Left ventricle myocardium inferior (tissue), 1 donor: ENCODE results near the gene AGAP1. TPM values are rescaled to one million over a fixed set of nuclear protein-coding genes. Genes with fewer than 3 reads are reported as not detected.

Experiments used
- DNase-seq: peaks from one replicate; pipeline ENCODE4 v3.0.0-alpha.2; 2020
- H3K27ac ChIP-seq: fragments of 200-600 bp; replicated peaks from 2 replicates; pipeline ENCODE4 v1.8.0; 2021
- H3K27me3 ChIP-seq: fragments of 200-600 bp; 2 replicates; pipeline ENCODE4 v1.8.0; 2021; ENCODE audit warnings: low read depth
- H3K36me3 ChIP-seq: fragments of 200-600 bp; 2 replicates; pipeline ENCODE4 v1.8.0; 2021
- H3K4me1 ChIP-seq: fragments of 200-600 bp; 2 replicates; pipeline ENCODE4 v1.8.0; 2021
- H3K4me3 ChIP-seq: fragments of 200-600 bp; 2 replicates; pipeline ENCODE4 v1.8.0; 2021; ENCODE audit warnings: mild to moderate bottlenecking, moderate library complexity
- H3K9me3 ChIP-seq: fragments of 200-600 bp; replicated peaks from 2 replicates; pipeline ENCODE4 v1.8.0; 2021
- intact Hi-C: fragments of 100-400 bp; cut with micrococcal nuclease; formaldehyde crosslinking; loops from one replicate; pipeline ENCODE4 v1.11.0; 2022
- total RNA-seq: library from RNA; stranded (reverse); fragmentation: NEBNext Ultra II Directional; extraction: Animal tissue kit (Norgen Biotek cat#: 25700); gene quantifications from one replicate; pipeline ENCODE4 v1.2.1, GENCODE V29; 2021
- TF ChIP-seq, protein P1 (sequence below): fragments of 200-600 bp; IDR thresholded peaks from 2 replicates; pipeline ENCODE4 v1.8.0; 2021; ENCODE audit warnings: antibody characterized with exemption, mild to moderate bottlenecking, borderline replicate concordance
- donor health status: DM: no; HTN: yes; CAD: no; lungs with severe emphysema.

Gene AGAP1
- total RNA-seq, 1 donor from 2014 or later: 18.1 TPM

GRCh38 chr2:236119003-236119402, 625.2 kb downstream of the AGAP1 start:
- TF ChIP-seq, protein P1, sequence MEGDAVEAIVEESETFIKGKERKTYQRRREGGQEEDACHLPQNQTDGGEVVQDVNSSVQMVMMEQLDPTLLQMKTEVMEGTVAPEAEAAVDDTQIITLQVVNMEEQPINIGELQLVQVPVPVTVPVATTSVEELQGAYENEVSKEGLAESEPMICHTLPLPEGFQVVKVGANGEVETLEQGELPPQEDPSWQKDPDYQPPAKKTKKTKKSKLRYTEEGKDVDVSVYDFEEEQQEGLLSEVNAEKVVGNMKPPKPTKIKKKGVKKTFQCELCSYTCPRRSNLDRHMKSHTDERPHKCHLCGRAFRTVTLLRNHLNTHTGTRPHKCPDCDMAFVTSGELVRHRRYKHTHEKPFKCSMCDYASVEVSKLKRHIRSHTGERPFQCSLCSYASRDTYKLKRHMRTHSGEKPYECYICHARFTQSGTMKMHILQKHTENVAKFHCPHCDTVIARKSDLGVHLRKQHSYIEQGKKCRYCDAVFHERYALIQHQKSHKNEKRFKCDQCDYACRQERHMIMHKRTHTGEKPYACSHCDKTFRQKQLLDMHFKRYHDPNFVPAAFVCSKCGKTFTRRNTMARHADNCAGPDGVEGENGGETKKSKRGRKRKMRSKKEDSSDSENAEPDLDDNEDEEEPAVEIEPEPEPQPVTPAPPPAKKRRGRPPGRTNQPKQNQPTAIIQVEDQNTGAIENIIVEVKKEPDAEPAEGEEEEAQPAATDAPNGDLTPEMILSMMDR: no peak
- no peak overlapping the region for H3K27ac ChIP-seq
- no peak overlapping the region for H3K4me3 ChIP-seq
- intact Hi-C loops: no loop called here
- no peaks in the 10 kb centered on the region for H3K4me1 ChIP-seq
- H3K36me3 ChIP-seq: peaks cover 29% of the 10 kb centered on the region
- H3K9me3 ChIP-seq: no peaks in the 10 kb centered on the region
- DNase-seq: no peak
- no peaks in the 10 kb centered on the region for H3K27me3 ChIP-seq

- DNase-seq: no peak
- Histone ChIP-seq H3K9me3 (no peaks in the 10 kb centered on the region), H3K36me3 (peaks cover 34% of the 10 kb centered on the region), H3K4me1 (no peaks in the 10 kb centered on the region), H3K4me3 (no peak overlapping the region), H3K27ac (no peak overlapping the region), H3K27me3 (no peaks in the 10 kb centered on the region)
- TF ChIP-seq, protein P1: no peak
- intact Hi-C loops: no loop called here
These were observed 625.6 kb downstream of the AGAP1 start for GRCh38 chr2:236119476-236119875.

DNA sequence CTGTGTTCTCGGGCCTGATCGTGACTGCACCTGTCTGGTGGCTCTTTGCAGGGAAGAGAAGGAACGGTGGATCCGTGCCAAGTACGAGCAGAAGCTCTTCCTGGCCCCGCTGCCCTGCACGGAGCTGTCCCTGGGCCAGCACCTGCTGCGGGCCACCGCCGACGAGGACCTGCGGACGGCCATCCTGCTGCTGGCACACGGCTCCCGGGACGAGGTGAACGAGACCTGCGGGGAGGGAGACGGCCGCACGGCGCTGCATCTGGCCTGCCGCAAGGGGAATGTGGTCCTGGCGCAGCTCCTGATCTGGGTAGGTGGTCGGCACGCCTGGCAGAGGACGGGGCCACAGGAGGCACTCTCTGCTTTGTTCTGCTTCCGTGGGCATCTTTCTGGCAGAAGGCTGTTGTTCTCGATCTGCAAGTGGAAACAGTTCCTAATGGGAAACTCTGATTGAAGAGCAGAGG, 626.3 kb downstream of the AGAP1 start:
- peaks cover 40% of the 10 kb centered on the region for H3K36me3 ChIP-seq
- TF ChIP-seq, protein P1: no peak
- intact Hi-C loops: no loop called here

GRCh38 chr2:236120829-236121228, 627.0 kb downstream of the AGAP1 start:
- peaks cover 47% of the 10 kb centered on the region for H3K36me3 ChIP-seq
- TF ChIP-seq, protein P1: no peak
- no peaks in the 10 kb centered on the region for H3K27me3 ChIP-seq
- DNase-seq: no peak
- no peak overlapping the region for H3K27ac ChIP-seq
- no peaks in the 10 kb centered on the region for H3K4me1 ChIP-seq
- H3K4me3 ChIP-seq: no peak overlapping the region
- intact Hi-C loops: no loop called here
- H3K9me3 ChIP-seq: no peaks in the 10 kb centered on the region

More for the DNA sequence above, 626.3 kb downstream of the AGAP1 start:
- H3K27me3 ChIP-seq: no peaks in the 10 kb centered on the region
- H3K4me3 ChIP-seq: no peak overlapping the region
- no peaks in the 10 kb centered on the region for H3K9me3 ChIP-seq
- no peak overlapping the region for H3K27ac ChIP-seq
- DNase-seq: no peak
- H3K4me1 ChIP-seq: no peaks in the 10 kb centered on the region

DNA sequence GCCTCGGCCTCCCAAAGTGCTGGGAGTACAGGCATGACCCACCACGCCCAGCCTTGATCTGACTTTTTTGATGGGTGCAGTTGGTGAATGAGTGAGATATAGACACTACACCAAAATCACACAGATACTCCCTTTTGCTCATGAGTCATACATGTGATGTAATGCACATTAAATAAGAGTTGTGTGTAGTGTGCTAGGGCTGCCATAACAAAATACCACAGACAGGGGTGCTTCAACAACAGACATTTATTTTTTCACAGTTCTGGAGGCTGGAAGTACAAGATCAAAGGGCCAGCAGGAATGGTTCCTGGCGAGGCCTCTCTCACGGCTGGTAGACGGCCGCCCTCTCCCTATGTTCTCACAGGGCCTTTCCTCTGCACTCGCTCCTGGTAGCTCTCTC, 627.7 kb downstream of the AGAP1 start:
- no peak overlapping the region for H3K4me3 ChIP-seq
- TF ChIP-seq, protein P1: no peak
- no peaks in the 10 kb centered on the region for H3K9me3 ChIP-seq
- intact Hi-C loops: no loop called here
- DNase-seq: no peak
- no peaks in the 10 kb centered on the region for H3K27me3 ChIP-seq
- H3K27ac ChIP-seq: no peak overlapping the region
- H3K36me3 ChIP-seq: peaks cover 52% of the 10 kb centered on the region
- H3K4me1 ChIP-seq: no peaks in the 10 kb centered on the region
